ENCODE data around the gene TDRD3.

Gene TDRD3

DNA sequence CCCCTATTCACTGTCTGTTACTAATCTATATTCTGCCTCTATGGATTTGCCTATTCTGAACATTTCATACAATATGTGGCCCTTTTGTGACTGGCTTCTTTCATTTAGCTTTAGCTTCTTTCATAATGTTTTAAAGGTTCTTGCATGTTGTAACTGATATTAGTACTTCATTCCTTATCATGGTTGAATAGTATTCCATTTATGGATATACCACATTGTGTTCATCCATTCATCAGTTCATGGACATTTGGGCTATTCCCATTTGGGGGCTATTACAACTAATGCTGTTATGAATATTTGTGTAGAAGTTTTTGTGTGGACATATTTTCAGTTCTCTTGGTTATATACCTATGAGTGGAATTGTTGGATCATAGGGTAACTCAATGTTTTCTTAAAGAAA lies 44.4 kb upstream of the TDRD3 start:
- DNase-seq (ENCODE audit: low read depth): no peak
- TF ChIP-seq MYC (IDR thresholded peaks at IDR 0.05; ENCODE audit: low read depth, low read length) (no peak), MAX (IDR thresholded peaks at IDR 0.05; ENCODE audit: low read depth, low read length) (no peak), POLR2A (IDR thresholded peaks at IDR 0.05; ENCODE audit: extremely low read depth, insufficient read length) (no peak)
- no peak overlapping the region for H3K4me3 ChIP-seq (ENCODE audit: low read depth, low read length)

DNA sequence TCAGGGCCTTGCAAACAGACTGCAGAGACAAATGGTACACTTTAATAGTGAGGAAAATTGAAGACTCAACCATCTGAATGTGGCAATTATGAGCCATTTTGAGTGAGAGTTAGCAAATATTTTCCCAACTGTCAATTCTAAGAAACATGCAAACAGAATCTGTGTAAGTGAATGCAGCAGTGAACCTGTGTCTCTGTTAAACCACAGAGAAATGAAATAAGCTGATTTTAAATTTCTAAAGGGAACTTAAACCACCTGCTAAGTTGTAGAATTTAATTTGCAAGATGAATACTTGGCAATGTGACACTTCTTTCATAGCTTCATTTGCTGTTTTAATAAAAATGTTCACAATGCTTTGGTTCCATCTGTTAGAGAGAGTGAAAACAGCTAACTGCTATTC lies 42.0 kb upstream of the TDRD3 start:
- TF ChIP-seq CTCF (IDR thresholded peaks at IDR 0.05; ENCODE audit: low read depth, low read length): no peak
- TF ChIP-seq MAX (IDR thresholded peaks at IDR 0.05; ENCODE audit: low read depth, low read length): no peak
- TF ChIP-seq POLR2A (IDR thresholded peaks at IDR 0.05; ENCODE audit: extremely low read depth, insufficient read length): no peak
- no peak for TF ChIP-seq MYC (IDR thresholded peaks at IDR 0.05; ENCODE audit: low read depth, low read length)
- DNase-seq (ENCODE audit: low read depth): no peak
- H3K4me3 ChIP-seq (ENCODE audit: low read depth, low read length): no peak overlapping the region

DNA sequence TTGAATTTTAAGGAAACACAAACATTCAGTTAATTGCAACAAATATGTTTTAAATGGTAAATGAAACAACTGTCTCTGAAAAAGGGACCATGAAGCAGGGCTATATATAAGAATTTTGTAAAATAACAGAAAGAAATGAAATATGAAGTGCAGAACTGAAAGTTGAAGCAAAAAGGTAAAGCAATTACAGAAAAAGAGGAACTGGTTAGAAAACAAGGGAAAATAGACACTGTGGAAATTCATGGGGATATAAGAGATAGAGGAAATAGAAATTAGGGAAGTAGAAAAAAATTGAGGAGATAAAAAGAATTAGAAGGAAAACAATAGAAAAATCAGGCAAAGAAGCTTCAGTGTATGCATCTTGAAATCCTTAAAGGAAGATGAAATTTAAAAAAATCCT lies 40.0 kb upstream of the TDRD3 start:
- no peak for TF ChIP-seq CTCF (IDR thresholded peaks at IDR 0.05; ENCODE audit: low read depth, low read length)
- no peak for TF ChIP-seq POLR2A (IDR thresholded peaks at IDR 0.05; ENCODE audit: extremely low read depth, insufficient read length)
- no peak for TF ChIP-seq MYC (IDR thresholded peaks at IDR 0.05; ENCODE audit: low read depth, low read length)
- TF ChIP-seq MAX (IDR thresholded peaks at IDR 0.05; ENCODE audit: low read depth, low read length): no peak
- DNase-seq (ENCODE audit: low read depth): no peak
- no peak overlapping the region for H3K4me3 ChIP-seq (ENCODE audit: low read depth, low read length)

GRCh38 chr13:60358453-60358852 lies 38.6 kb upstream of the TDRD3 start:
- H3K4me3 ChIP-seq (ENCODE audit: low read depth, low read length): no peak overlapping the region
- no peak for DNase-seq (ENCODE audit: low read depth)
- TF ChIP-seq MYC (IDR thresholded peaks at IDR 0.05; ENCODE audit: low read depth, low read length): no peak
- TF ChIP-seq CTCF (IDR thresholded peaks at IDR 0.05; ENCODE audit: low read depth, low read length): no peak
- no peak for TF ChIP-seq POLR2A (IDR thresholded peaks at IDR 0.05; ENCODE audit: extremely low read depth, insufficient read length)
- no peak for TF ChIP-seq MAX (IDR thresholded peaks at IDR 0.05; ENCODE audit: low read depth, low read length)

DNA sequence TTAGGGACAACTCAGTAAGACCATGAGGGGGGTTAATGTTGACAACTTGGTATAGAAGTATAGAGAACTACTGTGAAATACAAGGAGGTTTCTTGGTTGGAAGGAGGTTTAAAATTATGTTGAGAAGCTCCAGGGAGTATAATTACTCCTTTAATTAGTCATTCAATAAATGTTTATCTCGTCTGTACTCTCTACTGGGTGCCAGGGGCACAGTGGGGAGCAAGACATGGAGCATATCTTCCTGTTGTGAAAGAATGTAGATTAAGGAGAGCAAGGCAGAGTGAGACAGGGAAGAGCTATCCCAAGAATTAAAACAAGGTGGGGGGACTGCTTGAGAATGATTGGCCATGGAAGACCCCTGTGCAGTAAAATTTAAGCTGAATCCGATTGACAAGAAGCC lies 33.7 kb upstream of the TDRD3 start:
- H3K4me3 ChIP-seq (ENCODE audit: low read depth, low read length): no peak overlapping the region
- no peak for DNase-seq (ENCODE audit: low read depth)
- TF ChIP-seq POLR2A (IDR thresholded peaks at IDR 0.05; ENCODE audit: extremely low read depth, insufficient read length) (no peak), CTCF (IDR thresholded peaks at IDR 0.05; ENCODE audit: low read depth, low read length) (no peak), MYC (IDR thresholded peaks at IDR 0.05; ENCODE audit: low read depth, low read length) (no peak), MAX (IDR thresholded peaks at IDR 0.05; ENCODE audit: low read depth, low read length) (no peak)

GRCh38 chr13:60369242-60369641 lies 27.8 kb upstream of the TDRD3 start:
- no peak overlapping the region for H3K4me3 ChIP-seq (ENCODE audit: low read depth, low read length)
- TF ChIP-seq CTCF (IDR thresholded peaks at IDR 0.05; ENCODE audit: low read depth, low read length): no peak
- no peak for TF ChIP-seq MAX (IDR thresholded peaks at IDR 0.05; ENCODE audit: low read depth, low read length)
- TF ChIP-seq MYC (IDR thresholded peaks at IDR 0.05; ENCODE audit: low read depth, low read length): no peak
- no peak for TF ChIP-seq POLR2A (IDR thresholded peaks at IDR 0.05; ENCODE audit: extremely low read depth, insufficient read length)
- no peak for DNase-seq (ENCODE audit: low read depth)
